ENCODE results near the gene ALOX5. TPM values are rescaled to one million over a fixed set of nuclear protein-coding genes. Genes with fewer than 3 reads are reported as not detected.

Gene ALOX5
- total RNA-seq, 4 donors from 2014 or later: 13.5 to 27.2 (median 21.1) TPM

DNA sequence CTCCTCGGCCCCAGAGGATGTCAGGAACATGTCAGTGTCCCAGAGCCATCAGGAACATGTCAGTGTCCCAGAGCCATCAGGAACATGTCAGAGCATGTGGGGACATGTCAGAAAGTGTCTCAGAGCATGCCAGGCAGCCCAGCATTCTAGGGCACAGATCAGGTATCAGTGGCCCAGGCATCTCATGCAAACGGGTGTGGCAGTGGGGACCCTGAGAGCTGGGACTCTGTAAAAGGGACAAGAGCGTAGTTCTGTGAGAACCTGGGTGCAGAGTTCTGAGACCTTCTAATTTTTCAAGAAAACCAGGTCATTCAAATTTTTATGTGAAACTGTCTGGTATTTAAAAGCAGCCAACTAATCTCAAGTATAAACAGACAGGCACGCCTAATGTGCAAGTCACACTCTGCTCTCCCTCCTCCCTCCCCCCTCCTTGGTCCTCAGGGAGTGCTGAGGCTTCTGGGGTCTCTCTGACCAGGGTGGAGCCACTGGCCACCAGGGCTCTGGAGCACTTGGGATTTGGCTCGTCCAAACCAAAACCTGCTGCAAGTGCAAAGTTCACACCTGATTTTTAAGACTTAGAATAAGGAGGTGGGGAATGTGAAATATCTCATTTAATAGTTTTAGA lies 64.6 kb downstream of the ALOX5 start:
- in situ Hi-C loops (cut with MboI; ENCODE audit: low pct_ligation_motif_present in 1 of 4, low pct_unique_long_range_greater_than_20kb in 1 of 4, low sequenced_read_pairs in 3 of 4): no loop called here
- intact Hi-C loops (cut with DNase I; ENCODE audit: low total_unique reads): no loop called here
- no peaks in the 10 kb centered on the region for H3K27me3 ChIP-seq
- no peak overlapping the region for H3K4me3 ChIP-seq
- TF ChIP-seq POLR2A (IDR thresholded peaks at IDR 0.05) (no peak), POLR2AphosphoS5 (IDR thresholded peaks at IDR 0.05) (no peak), EP300 (IDR thresholded peaks at IDR 0.05; ENCODE audit: low read depth) (no peak)
- TF ChIP-seq, protein P1, sequence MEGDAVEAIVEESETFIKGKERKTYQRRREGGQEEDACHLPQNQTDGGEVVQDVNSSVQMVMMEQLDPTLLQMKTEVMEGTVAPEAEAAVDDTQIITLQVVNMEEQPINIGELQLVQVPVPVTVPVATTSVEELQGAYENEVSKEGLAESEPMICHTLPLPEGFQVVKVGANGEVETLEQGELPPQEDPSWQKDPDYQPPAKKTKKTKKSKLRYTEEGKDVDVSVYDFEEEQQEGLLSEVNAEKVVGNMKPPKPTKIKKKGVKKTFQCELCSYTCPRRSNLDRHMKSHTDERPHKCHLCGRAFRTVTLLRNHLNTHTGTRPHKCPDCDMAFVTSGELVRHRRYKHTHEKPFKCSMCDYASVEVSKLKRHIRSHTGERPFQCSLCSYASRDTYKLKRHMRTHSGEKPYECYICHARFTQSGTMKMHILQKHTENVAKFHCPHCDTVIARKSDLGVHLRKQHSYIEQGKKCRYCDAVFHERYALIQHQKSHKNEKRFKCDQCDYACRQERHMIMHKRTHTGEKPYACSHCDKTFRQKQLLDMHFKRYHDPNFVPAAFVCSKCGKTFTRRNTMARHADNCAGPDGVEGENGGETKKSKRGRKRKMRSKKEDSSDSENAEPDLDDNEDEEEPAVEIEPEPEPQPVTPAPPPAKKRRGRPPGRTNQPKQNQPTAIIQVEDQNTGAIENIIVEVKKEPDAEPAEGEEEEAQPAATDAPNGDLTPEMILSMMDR (IDR thresholded peaks at IDR 0.05): no peak
- 54 to 100% methylated on average over 1 to 5 of the region's 5 CpGs for WGBS, 2 donors (ENCODE audit: low coverage in 1 of 2)
- no peaks in the 10 kb centered on the region for H3K36me3 ChIP-seq
- no peak overlapping the region for H3K27ac ChIP-seq
- no peaks in the 10 kb centered on the region for H3K4me1 ChIP-seq
- no peaks in the 10 kb centered on the region for H3K9me3 ChIP-seq
- no peak for DNase-seq

DNA sequence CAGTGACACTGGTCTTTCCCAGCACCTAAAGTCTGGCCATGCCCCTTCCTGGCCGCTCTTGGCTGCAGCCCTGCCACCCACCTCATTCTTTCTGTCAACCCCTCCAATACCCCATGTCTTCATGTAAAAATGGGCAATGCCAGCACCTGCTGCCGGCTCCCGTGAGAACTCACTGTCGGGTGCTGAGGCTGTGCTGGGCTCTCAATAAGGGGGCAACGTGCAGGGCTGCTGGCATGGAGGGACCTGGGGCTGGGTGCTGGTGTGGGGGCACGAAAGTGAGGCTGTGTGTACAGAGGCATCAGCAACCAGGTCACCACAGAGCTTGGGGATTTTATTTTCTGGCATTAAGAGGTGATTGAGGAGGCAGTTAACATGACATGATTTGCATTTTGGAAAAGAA lies 65.3 kb downstream of the ALOX5 start:
- Histone ChIP-seq H3K36me3 (no peaks in the 10 kb centered on the region), H3K4me1 (no peaks in the 10 kb centered on the region), H3K4me3 (no peak overlapping the region), H3K27me3 (no peaks in the 10 kb centered on the region), H3K27ac (no peak overlapping the region), H3K9me3 (no peaks in the 10 kb centered on the region)
- intact Hi-C loops (cut with DNase I; ENCODE audit: low total_unique reads): no loop called here
- TF ChIP-seq POLR2AphosphoS5 (IDR thresholded peaks at IDR 0.05): no peak
- TF ChIP-seq, protein P1 (IDR thresholded peaks at IDR 0.05): no peak
- TF ChIP-seq EP300 (IDR thresholded peaks at IDR 0.05; ENCODE audit: low read depth): no peak
- no peak for TF ChIP-seq POLR2A (IDR thresholded peaks at IDR 0.05)
- in situ Hi-C loops (cut with MboI; ENCODE audit: low pct_ligation_motif_present in 1 of 4, low pct_unique_long_range_greater_than_20kb in 1 of 4, low sequenced_read_pairs in 3 of 4): no loop called here
- 79 to 83% methylated on average over 1 to 6 of the region's 6 CpGs for WGBS, 2 donors (ENCODE audit: low coverage in 1 of 2)
- no peak for DNase-seq

DNA sequence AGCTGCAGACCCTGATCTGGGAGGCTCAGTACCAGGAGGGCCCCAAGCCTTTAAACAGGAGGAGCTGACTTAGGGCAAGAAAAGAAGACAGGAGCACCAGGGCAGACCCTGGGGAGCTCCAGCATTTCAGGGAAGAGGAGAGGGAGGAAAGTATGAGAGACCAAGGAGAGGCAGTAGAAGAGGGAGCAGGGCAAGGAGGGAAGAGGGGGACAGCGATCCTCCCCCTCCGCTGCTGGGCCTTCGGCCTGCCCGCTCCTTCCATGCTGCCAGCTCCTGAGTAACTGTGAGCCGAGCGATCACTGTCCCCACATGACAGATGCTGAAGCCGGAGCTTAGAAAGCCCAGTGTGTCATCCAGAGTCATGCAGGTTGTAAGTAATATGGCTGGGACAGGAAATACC lies 65.9 kb downstream of the ALOX5 start:
- Histone ChIP-seq H3K4me1 (no peaks in the 10 kb centered on the region), H3K27ac (no peak overlapping the region), H3K27me3 (no peaks in the 10 kb centered on the region), H3K36me3 (no peaks in the 10 kb centered on the region), H3K4me3 (no peak overlapping the region), H3K9me3 (no peaks in the 10 kb centered on the region)
- in situ Hi-C loops (cut with MboI; ENCODE audit: low pct_ligation_motif_present in 1 of 4, low pct_unique_long_range_greater_than_20kb in 1 of 4, low sequenced_read_pairs in 3 of 4): no loop called here
- 62% methylated on average over 7 of the region's 7 CpGs; no CpG with 5 or more reads in 1 of the 2 donors for WGBS, 2 donors (ENCODE audit: low coverage in 1 of 2)
- TF ChIP-seq, protein P1 (IDR thresholded peaks at IDR 0.05): no peak
- TF ChIP-seq POLR2A (IDR thresholded peaks at IDR 0.05): no peak
- TF ChIP-seq EP300 (IDR thresholded peaks at IDR 0.05; ENCODE audit: low read depth): no peak
- no peak for TF ChIP-seq POLR2AphosphoS5 (IDR thresholded peaks at IDR 0.05)
- DNase-seq: no peak
- intact Hi-C loops (cut with DNase I; ENCODE audit: low total_unique reads): no loop called here

DNA sequence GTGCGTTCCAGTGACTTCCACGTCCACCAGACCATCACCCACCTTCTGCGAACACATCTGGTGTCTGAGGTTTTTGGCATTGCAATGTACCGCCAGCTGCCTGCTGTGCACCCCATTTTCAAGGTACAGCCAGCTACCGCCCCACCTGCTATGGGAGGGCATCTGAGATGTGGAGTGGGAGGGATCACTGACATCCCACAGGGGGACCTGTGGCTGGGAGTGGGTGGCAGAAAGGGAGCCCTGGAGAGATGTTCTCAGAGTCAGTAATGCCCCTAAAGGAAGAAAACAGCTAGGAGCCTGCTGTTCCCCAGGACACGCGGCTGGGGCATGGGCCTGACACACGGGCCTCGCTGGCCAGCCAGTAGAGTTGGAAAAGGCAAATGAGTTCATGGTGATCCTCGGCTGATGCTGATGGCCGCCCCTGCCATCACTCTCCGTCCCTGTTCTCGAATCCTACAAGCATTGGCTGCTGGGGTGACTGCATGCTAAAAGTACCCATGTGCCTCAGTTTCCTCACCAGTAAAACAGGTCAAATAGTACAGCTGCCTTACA lies 66.6 kb downstream of the ALOX5 start:
- no peak overlapping the region for H3K4me3 ChIP-seq
- intact Hi-C loops (cut with DNase I; ENCODE audit: low total_unique reads) (no loop called here), in situ Hi-C loops (cut with MboI; ENCODE audit: low pct_ligation_motif_present in 1 of 4, low pct_unique_long_range_greater_than_20kb in 1 of 4, low sequenced_read_pairs in 3 of 4) (no loop called here)
- H3K36me3 ChIP-seq: no peaks in the 10 kb centered on the region
- H3K9me3 ChIP-seq: no peaks in the 10 kb centered on the region
- TF ChIP-seq POLR2A (IDR thresholded peaks at IDR 0.05): no peak
- no peak for TF ChIP-seq EP300 (IDR thresholded peaks at IDR 0.05; ENCODE audit: low read depth)
- no peak for TF ChIP-seq POLR2AphosphoS5 (IDR thresholded peaks at IDR 0.05)
- TF ChIP-seq, protein P1 (IDR thresholded peaks at IDR 0.05): no peak
- no peak overlapping the region for H3K27ac ChIP-seq
- no peak for DNase-seq
- H3K27me3 ChIP-seq: no peaks in the 10 kb centered on the region
- no peaks in the 10 kb centered on the region for H3K4me1 ChIP-seq
- WGBS, 2 donors (ENCODE audit: low coverage in 1 of 2): 88% methylated on average over 13 of the region's 13 CpGs; no CpG with 5 or more reads in 1 of the 2 donors

Data from transverse colon (tissue), 4 donors.